Measurements from ENCODE around the gene COL10A1.

- TF ChIP-seq, protein P1, sequence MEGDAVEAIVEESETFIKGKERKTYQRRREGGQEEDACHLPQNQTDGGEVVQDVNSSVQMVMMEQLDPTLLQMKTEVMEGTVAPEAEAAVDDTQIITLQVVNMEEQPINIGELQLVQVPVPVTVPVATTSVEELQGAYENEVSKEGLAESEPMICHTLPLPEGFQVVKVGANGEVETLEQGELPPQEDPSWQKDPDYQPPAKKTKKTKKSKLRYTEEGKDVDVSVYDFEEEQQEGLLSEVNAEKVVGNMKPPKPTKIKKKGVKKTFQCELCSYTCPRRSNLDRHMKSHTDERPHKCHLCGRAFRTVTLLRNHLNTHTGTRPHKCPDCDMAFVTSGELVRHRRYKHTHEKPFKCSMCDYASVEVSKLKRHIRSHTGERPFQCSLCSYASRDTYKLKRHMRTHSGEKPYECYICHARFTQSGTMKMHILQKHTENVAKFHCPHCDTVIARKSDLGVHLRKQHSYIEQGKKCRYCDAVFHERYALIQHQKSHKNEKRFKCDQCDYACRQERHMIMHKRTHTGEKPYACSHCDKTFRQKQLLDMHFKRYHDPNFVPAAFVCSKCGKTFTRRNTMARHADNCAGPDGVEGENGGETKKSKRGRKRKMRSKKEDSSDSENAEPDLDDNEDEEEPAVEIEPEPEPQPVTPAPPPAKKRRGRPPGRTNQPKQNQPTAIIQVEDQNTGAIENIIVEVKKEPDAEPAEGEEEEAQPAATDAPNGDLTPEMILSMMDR (IDR thresholded peaks at IDR 0.05): no peak
- TF ChIP-seq EZH2phosphoT487 (IDR thresholded peaks at IDR 0.05) (no peak), EZH2 (IDR thresholded peaks at IDR 0.05) (no peak)
These were observed 38.4 kb downstream of the COL10A1 start for GRCh38 chr6:116087437-116088027.

Measured in neural progenitor cell (in vitro differentiated cells).